Measurements from ENCODE around the gene PRR23C. TPM values are rescaled to one million over a fixed set of nuclear protein-coding genes. Genes with fewer than 3 reads are reported as not detected.

The PRR23C gene
- total and polyA plus RNA-seq, 9 of the 15 experiments (the other 6 are each of a cell fraction or from before 2014, with no cell fraction given) = not detected

DNA sequence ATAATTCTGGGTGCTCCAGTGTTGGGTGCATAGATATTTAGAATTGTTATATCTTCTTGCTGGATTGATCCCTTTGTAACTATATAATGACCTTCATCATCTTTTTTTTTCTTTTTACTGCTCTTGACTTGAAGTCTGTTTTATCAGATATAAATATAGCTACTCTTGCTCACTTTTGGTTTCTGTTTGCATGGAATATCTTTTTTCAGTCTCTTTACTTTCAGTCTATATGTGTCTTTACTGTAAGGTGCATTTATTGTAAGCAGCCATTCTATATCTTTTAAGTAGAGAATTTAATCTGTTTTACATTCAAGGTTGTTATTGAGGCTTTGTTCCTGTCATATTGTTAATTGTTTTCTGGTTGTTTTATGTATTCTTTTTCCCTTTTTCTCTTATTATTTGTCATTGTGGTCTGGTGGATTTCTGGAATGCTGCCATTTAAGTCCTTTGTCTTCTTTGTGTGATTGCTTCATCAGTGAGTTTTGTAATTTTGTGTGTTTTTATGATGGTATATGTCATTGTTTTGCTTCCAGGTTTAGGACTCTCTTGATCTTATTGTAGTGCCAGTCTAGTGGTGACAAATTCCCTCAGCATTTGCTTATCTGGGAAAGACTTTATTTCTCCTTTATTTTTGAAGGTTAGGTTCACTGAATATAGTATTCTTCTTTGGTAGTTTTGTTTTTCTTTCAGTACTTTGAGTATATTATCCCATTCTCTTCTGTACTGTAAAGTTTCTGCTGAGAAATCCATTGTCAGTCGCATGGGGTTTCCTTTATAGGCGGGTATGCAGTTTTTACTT, 8.3 kb upstream of the PRR23C start:
- Histone ChIP-seq H4K20me1 (replicated peaks; ENCODE audit: control insufficient read depth, insufficient read depth, low read length) (no peaks in the 10 kb centered on the region), H3K4me2 (ENCODE audit: insufficient read depth, low read length) (no peak overlapping the region), H3K9me1 (ENCODE audit: control insufficient read depth, insufficient read depth, low read length) (no peaks in the 10 kb centered on the region), H3K4me1 (replicated peaks in 1 of 2; ENCODE audit: control insufficient read depth in 2 of 2, insufficient read depth in 2 of 2, low read length in 2 of 2) (no peaks in the 10 kb centered on the region), H3K9ac (ENCODE audit: insufficient read depth in 1 of 2, low read depth in 2 of 2, low read length in 2 of 2) (no peak overlapping the region), H3K27ac (ENCODE audit: extremely low read depth, low read depth, low read length) (no peak overlapping the region), H3K36me3 (ENCODE audit: control insufficient read depth, insufficient read depth, low read length) (no peaks in the 10 kb centered on the region), H3K27me3 (ENCODE audit: control insufficient read depth in 2 of 2, insufficient read depth in 2 of 2, low read length in 2 of 2) (no peaks in the 10 kb centered on the region), H3K4me3 (no peak overlapping the region), H3K79me2 (ENCODE audit: control insufficient read depth, insufficient read depth, low read length) (no peaks in the 10 kb centered on the region), H2AFZ (ENCODE audit: low read depth, low read length) (no peak overlapping the region), H3K9me3 (replicated peaks; ENCODE audit: control insufficient read depth, insufficient read depth, low read depth, low read length) (no peaks in the 10 kb centered on the region)
- CTCF ChIA-PET (ENCODE audit: low intra/inter-chr PET ratio) = no interaction called here
- no TSS peak for BruUV-seq (replicated peaks)
- FAIRE-seq (no peak), DNase-seq (ENCODE audit: extremely low read depth in 1 of 4, low spot score in 3 of 4) (no peak), ATAC-seq (no peak)
- TF ChIP-seq CSDE1 (IDR thresholded peaks at IDR 0.05) = no peak
- TF ChIP-seq, protein P1, sequence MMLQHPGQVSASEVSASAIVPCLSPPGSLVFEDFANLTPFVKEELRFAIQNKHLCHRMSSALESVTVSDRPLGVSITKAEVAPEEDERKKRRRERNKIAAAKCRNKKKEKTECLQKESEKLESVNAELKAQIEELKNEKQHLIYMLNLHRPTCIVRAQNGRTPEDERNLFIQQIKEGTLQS (IDR thresholded peaks at IDR 0.05) = no peak
- TF ChIP-seq, protein P1 (CRISPR knock-in tag; conservative IDR thresholded peaks at IDR 0.05) = no peak
- no peak for TF ChIP-seq DDX20 (tag; IDR thresholded peaks at IDR 0.05; ENCODE audit: low read depth)
- TF ChIP-seq, protein P2, sequence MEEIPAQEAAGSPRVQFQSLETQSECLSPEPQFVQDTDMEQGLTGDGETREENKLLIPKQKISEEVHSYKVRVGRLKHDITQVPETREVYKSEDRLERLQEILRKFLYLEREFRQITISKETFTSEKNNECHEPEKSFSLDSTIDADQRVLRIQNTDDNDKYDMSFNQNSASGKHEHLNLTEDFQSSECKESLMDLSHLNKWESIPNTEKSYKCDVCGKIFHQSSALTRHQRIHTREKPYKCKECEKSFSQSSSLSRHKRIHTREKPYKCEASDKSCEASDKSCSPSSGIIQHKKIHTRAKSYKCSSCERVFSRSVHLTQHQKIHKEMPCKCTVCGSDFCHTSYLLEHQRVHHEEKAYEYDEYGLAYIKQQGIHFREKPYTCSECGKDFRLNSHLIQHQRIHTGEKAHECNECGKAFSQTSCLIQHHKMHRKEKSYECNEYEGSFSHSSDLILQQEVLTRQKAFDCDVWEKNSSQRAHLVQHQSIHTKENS (CRISPR knock-in tag; IDR thresholded peaks at IDR 0.05) = no peak
- TF ChIP-seq ELF2 (CRISPR knock-in tag; IDR thresholded peaks at IDR 0.05) = no peak
- no peak for TF ChIP-seq TGIF2 (CRISPR knock-in tag; IDR thresholded peaks at IDR 0.05)
- no peak for TF ChIP-seq ZNF217 (CRISPR knock-in tag; IDR thresholded peaks at IDR 0.05)
- TF ChIP-seq GABPB2 (CRISPR knock-in tag; conservative IDR thresholded peaks at IDR 0.05) = no peak
- intact Hi-C loops (cut with micrococcal nuclease) (no loop called here), in situ Hi-C loops (cut with MboI) (no loop called here)
- POLR2A ChIA-PET = interaction anchor here (0.6 kb wide), 1 partner anchor 137 kb away, joined by 3 read pairs; no protein-coding TSS in a partner anchor
- 0% methylated on average over 2 of the region's 2 CpGs for WGBS (ENCODE audit: insufficient coverage, low coverage, missing lambda C conversion rate)
